Omental fat pad (tissue), 4 donors: ENCODE results near the gene AGFG2. TPM values are rescaled to one million over a fixed set of nuclear protein-coding genes. Genes with fewer than 3 reads are reported as not detected.
"Not testable (repeated sequence)": the region's sequence is repeated elsewhere in the genome, so short reads cannot be mapped to it uniquely, and the experiment has no call there.

ENCODE experiments used
- ATAC-seq: fragments of 150-250 bp; one replicate; pipeline ENCODE4 v1.9.1; 2016; ENCODE audit warnings: mild to moderate bottlenecking, moderate library complexity; ENCODE audit not compliant: low FRiP score
- DNase-seq: peaks from one replicate; pipeline ENCODE4 v3.0.0-alpha.2; 2019; ENCODE audit warnings: low spot score
- CTCF ChIP-seq, 3 donors: fragments of 450-650 bp; IDR thresholded peaks; one replicate each; pipeline ENCODE4 v1.5.1; 2016 to 2017; ENCODE audit warnings: antibody characterized with exemption in 3 of 3, mild to moderate bottlenecking in 3 of 3, moderate library complexity in 2 of 3
- total RNA-seq, 4 donors: library from RNA; depleted of rRNA; stranded (reverse); fragments of >200 nt; gene quantifications; one replicate each; pipeline ENCODE4 v1.1.0, GENCODE V29; 2016

Gene AGFG2
- total RNA-seq, 4 donors from 2014 or later: 10.6 to 45.0 (median 21.3) TPM

- no peak for ATAC-seq
- no peak for DNase-seq
- TF ChIP-seq CTCF (IDR thresholded peaks at IDR 0.05): no peak
These were observed 22.6 kb downstream of the AGFG2 start for GRCh38 chr7:100561491-100562194.

GRCh38 chr7:100562195-100563099 lies 23.4 kb downstream of the AGFG2 start:
- no peak for ATAC-seq

GRCh38 chr7:100563100-100563564 lies 24.1 kb downstream of the AGFG2 start:
- DNase-seq (no peak), ATAC-seq (no peak)
- no peak for TF ChIP-seq CTCF (IDR thresholded peaks at IDR 0.05)

More at GRCh38 chr7:100562195-100563099, 23.4 kb downstream of the AGFG2 start:
- DNase-seq: no peak
- no peak for TF ChIP-seq CTCF (IDR thresholded peaks at IDR 0.05)

GRCh38 chr7:100563809-100564400 lies 24.9 kb downstream of the AGFG2 start:
- peak; percentile 74 for ATAC-seq
- DNase-seq: peak; percentile 97
- peak in 2 of 3 donors; percentile 68 to 91 for TF ChIP-seq CTCF (IDR thresholded peaks at IDR 0.05)

- not testable (repeated sequence) for DNase-seq, ATAC-seq
These were observed 25.4 kb downstream of the AGFG2 start for GRCh38 chr7:100564405-100564804.

- DNase-seq (no peak), ATAC-seq (no peak)
- TF ChIP-seq CTCF (IDR thresholded peaks at IDR 0.05): no peak
These were observed 26.1 kb downstream of the AGFG2 start for GRCh38 chr7:100565133-100565571.

- DNase-seq: no peak
- TF ChIP-seq CTCF (IDR thresholded peaks at IDR 0.05): no peak
These were observed 27.1 kb downstream of the AGFG2 start for GRCh38 chr7:100566018-100566531.

More at GRCh38 chr7:100566018-100566531, 27.1 kb downstream of the AGFG2 start:
- ATAC-seq: no peak
